ENCODE results near the gene RIBC1.

The RIBC1 gene

GRCh38 chrX:53421772-53422085 is 944 bp upstream of the RIBC1 start:
- peaks cover 26% of the 10 kb centered on the region for H3K4me1 Mint-ChIP-seq (ENCODE audit: low read depth)
- peak overlapping the region; percentile 90 for H3K4me3 Mint-ChIP-seq
- H3K9me3 Mint-ChIP-seq (ENCODE audit: low read depth), result no peaks in the 10 kb centered on the region
- H3K27ac Mint-ChIP-seq, result peak overlapping the region; percentile 96
- H3K27me3 Mint-ChIP-seq, result no peaks in the 10 kb centered on the region
- peaks cover 2% of the 10 kb centered on the region for H3K36me3 Mint-ChIP-seq

GRCh38 chrX:53422086-53422860 is 400 bp upstream of the RIBC1 start, which contains the start of gene SMC1A:
TSS of gene SMC1A (minus strand) at chrX:53422654. CDS start at chrX:53422600, 54 bp downstream.
- no peaks in the 10 kb centered on the region for H3K9me3 Mint-ChIP-seq (ENCODE audit: low read depth)
- H3K27ac Mint-ChIP-seq, result peak within 1 kb of the TSS; percentile 96
- peak within 1 kb of the TSS; percentile 90 for H3K4me3 Mint-ChIP-seq
- no peaks in the 10 kb centered on the region for H3K27me3 Mint-ChIP-seq
- H3K4me1 Mint-ChIP-seq (ENCODE audit: low read depth), result peaks cover 25% of the 10 kb centered on the region
- peaks cover 2% of the 10 kb centered on the region for H3K36me3 Mint-ChIP-seq

- Mint-ChIP-seq H3K27ac (no peak overlapping the region), H3K27me3 (no peaks in the 10 kb centered on the region), H3K36me3 (peaks cover 2% of the 10 kb centered on the region), H3K4me1 (ENCODE audit: low read depth) (peaks cover 9% of the 10 kb centered on the region), H3K9me3 (ENCODE audit: low read depth) (no peaks in the 10 kb centered on the region), H3K4me3 (no peak overlapping the region)
Observed at GRCh38 chrX:53429755-53430154, 7.1 kb downstream of the RIBC1 start.

- Mint-ChIP-seq H3K36me3 (peaks cover 2% of the 10 kb centered on the region), H3K27ac (no peak overlapping the region), H3K4me3 (peak overlapping the region; percentile 27), H3K4me1 (ENCODE audit: low read depth) (peaks cover 14% of the 10 kb centered on the region), H3K27me3 (no peaks in the 10 kb centered on the region), H3K9me3 (ENCODE audit: low read depth) (no peaks in the 10 kb centered on the region)
Observed at GRCh38 chrX:53430231-53430630, 7.6 kb downstream of the RIBC1 start.

GRCh38 chrX:53433651-53434639 is 11.3 kb downstream of the RIBC1 start, which contains the start of gene HSD17B10:
TSS of gene HSD17B10 (minus strand) at chrX:53434370. CDS start at chrX:53434345, 25 bp downstream.
- Mint-ChIP-seq H3K27ac (peak within 1 kb of the TSS; percentile 96), H3K4me3 (peak within 1 kb of the TSS; percentile 99), H3K4me1 (ENCODE audit: low read depth) (peaks cover 18% of the 10 kb centered on the region), H3K27me3 (no peaks in the 10 kb centered on the region), H3K36me3 (peaks cover 2% of the 10 kb centered on the region), H3K9me3 (ENCODE audit: low read depth) (no peaks in the 10 kb centered on the region)

GRCh38 chrX:53435997-53436396 is 13.3 kb downstream of the RIBC1 start:
- Mint-ChIP-seq H3K9me3 (ENCODE audit: low read depth) (no peaks in the 10 kb centered on the region), H3K4me3 (no peak overlapping the region), H3K27me3 (no peaks in the 10 kb centered on the region), H3K4me1 (ENCODE audit: low read depth) (peaks cover 21% of the 10 kb centered on the region), H3K27ac (no peak overlapping the region), H3K36me3 (peaks cover 2% of the 10 kb centered on the region)

- H3K27ac Mint-ChIP-seq, result no peak overlapping the region
- H3K4me1 Mint-ChIP-seq (ENCODE audit: low read depth), result peaks cover 26% of the 10 kb centered on the region
- no peaks in the 10 kb centered on the region for H3K27me3 Mint-ChIP-seq
- no peaks in the 10 kb centered on the region for H3K9me3 Mint-ChIP-seq (ENCODE audit: low read depth)
- no peak overlapping the region for H3K4me3 Mint-ChIP-seq
- H3K36me3 Mint-ChIP-seq, result peaks cover 2% of the 10 kb centered on the region
Observed at GRCh38 chrX:53437206-53437605, 14.5 kb downstream of the RIBC1 start.

- H3K27ac Mint-ChIP-seq, result no peak overlapping the region
- H3K4me1 Mint-ChIP-seq (ENCODE audit: low read depth), result peaks cover 24% of the 10 kb centered on the region
- H3K4me3 Mint-ChIP-seq, result no peak overlapping the region
- no peaks in the 10 kb centered on the region for H3K27me3 Mint-ChIP-seq
- H3K9me3 Mint-ChIP-seq (ENCODE audit: low read depth), result no peaks in the 10 kb centered on the region
- peaks cover 2% of the 10 kb centered on the region for H3K36me3 Mint-ChIP-seq
Observed at GRCh38 chrX:53438174-53438831, 15.6 kb downstream of the RIBC1 start.

GRCh38 chrX:53438832-53439230 is 16.2 kb downstream of the RIBC1 start:
- no peaks in the 10 kb centered on the region for H3K9me3 Mint-ChIP-seq (ENCODE audit: low read depth)
- H3K4me1 Mint-ChIP-seq (ENCODE audit: low read depth), result peaks cover 23% of the 10 kb centered on the region
- H3K27me3 Mint-ChIP-seq, result no peaks in the 10 kb centered on the region
- no peak overlapping the region for H3K27ac Mint-ChIP-seq
- H3K4me3 Mint-ChIP-seq, result no peak overlapping the region
- peaks cover 2% of the 10 kb centered on the region for H3K36me3 Mint-ChIP-seq

GRCh38 chrX:53440101-53440500 is 17.4 kb downstream of the RIBC1 start:
- H3K27ac Mint-ChIP-seq, result peak overlapping the region; percentile 76

GRCh38 chrX:53440621-53441517 is 18.2 kb downstream of the RIBC1 start:
- peak overlapping the region; percentile 76 for H3K27ac Mint-ChIP-seq
- H3K36me3 Mint-ChIP-seq, result no peaks in the 10 kb centered on the region
- peaks cover 12% of the 10 kb centered on the region for H3K4me1 Mint-ChIP-seq (ENCODE audit: low read depth)
- peak overlapping the region; percentile 82 for H3K4me3 Mint-ChIP-seq
- no peaks in the 10 kb centered on the region for H3K9me3 Mint-ChIP-seq (ENCODE audit: low read depth)
- no peaks in the 10 kb centered on the region for H3K27me3 Mint-ChIP-seq

More at GRCh38 chrX:53440101-53440500, 17.4 kb downstream of the RIBC1 start:
- Mint-ChIP-seq H3K27me3 (no peaks in the 10 kb centered on the region), H3K36me3 (no peaks in the 10 kb centered on the region), H3K9me3 (ENCODE audit: low read depth) (no peaks in the 10 kb centered on the region), H3K4me1 (ENCODE audit: low read depth) (peaks cover 13% of the 10 kb centered on the region), H3K4me3 (peak overlapping the region; percentile 70)

GRCh38 chrX:53441531-53442321 is 19.1 kb downstream of the RIBC1 start:
- Mint-ChIP-seq H3K27ac (no peak overlapping the region), H3K27me3 (no peaks in the 10 kb centered on the region), H3K36me3 (no peaks in the 10 kb centered on the region), H3K4me3 (peak overlapping the region; percentile 82), H3K9me3 (ENCODE audit: low read depth) (no peaks in the 10 kb centered on the region), H3K4me1 (ENCODE audit: low read depth) (peaks cover 8% of the 10 kb centered on the region)

GRCh38 chrX:53442322-53442631 is 19.6 kb downstream of the RIBC1 start:
- Mint-ChIP-seq H3K4me3 (peak overlapping the region; percentile 23), H3K9me3 (ENCODE audit: low read depth) (no peaks in the 10 kb centered on the region), H3K27ac (no peak overlapping the region), H3K27me3 (no peaks in the 10 kb centered on the region), H3K4me1 (ENCODE audit: low read depth) (peaks cover 8% of the 10 kb centered on the region), H3K36me3 (no peaks in the 10 kb centered on the region)
